Natural killer cell (primary cell): ENCODE data around the gene ING3. TPM values are rescaled to one million over a fixed set of nuclear protein-coding genes. Genes with fewer than 3 reads are reported as not detected.

ENCODE experiments used
- ATAC-seq, 3 donors: fragments of 150-1000 bp in 2 of 3; fragments of 200-7000 bp in 1 of 3; cut with Tn5 transposase; 1 replicate in 1 of 3; 2 replicates in 2 of 3; pipeline ENCODE4 v1.10.0; 2021; ENCODE audit warnings: mild to moderate bottlenecking in 2 of 3, moderate library complexity in 2 of 3
- DNase-seq, 2 donors: peaks; one replicate each; pipeline versions ENCODE4 v3.0.0 to v3.0.0-alpha.2; 2013 to 2021; ENCODE audit warnings: mixed read lengths in 1 of 2
- H3K27ac ChIP-seq: one replicate; pipeline ENCODE4 v1.5.1; 2013; ENCODE audit warnings: mild to moderate bottlenecking, low read length
- H3K27me3 ChIP-seq: one replicate; pipeline ENCODE4 v1.6.1; 2013; ENCODE audit warnings: low read length; ENCODE audit not compliant: control insufficient read depth, insufficient read depth
- H3K36me3 ChIP-seq: one replicate; pipeline ENCODE4 v1.6.1; 2013; ENCODE audit warnings: low read length; ENCODE audit not compliant: control insufficient read depth, insufficient read depth
- H3K4me1 ChIP-seq: one replicate; pipeline ENCODE4 v1.6.1; 2013; ENCODE audit warnings: low read length; ENCODE audit not compliant: control insufficient read depth, insufficient read depth
- H3K4me3 ChIP-seq: one replicate; pipeline ENCODE4 v1.5.1; 2013; ENCODE audit warnings: low read length
- H3K9me3 ChIP-seq: one replicate; pipeline ENCODE4 v1.6.1; 2013; ENCODE audit warnings: low read length; ENCODE audit not compliant: control insufficient read depth, insufficient read depth
- H3K27ac Mint-ChIP-seq, 2 donors: one replicate each; pipeline ENCODE4 v1.8.0; 2022; ENCODE audit warnings: mild to moderate bottlenecking in 2 of 2, mixed read lengths in 2 of 2, moderate library complexity in 1 of 2
- H3K27me3 Mint-ChIP-seq, 2 donors: one replicate each; pipeline ENCODE4 v1.8.0; 2022; ENCODE audit warnings: low read depth in 2 of 2, mixed read lengths in 2 of 2
- H3K36me3 Mint-ChIP-seq: one replicate; pipeline ENCODE4 v1.8.0; 2022; ENCODE audit warnings: mixed read lengths
- H3K4me1 Mint-ChIP-seq, 2 donors: one replicate each; pipeline ENCODE4 v1.8.0; 2022; ENCODE audit warnings: mixed read lengths in 2 of 2
- H3K4me3 Mint-ChIP-seq: one replicate; pipeline ENCODE4 v1.8.0; 2022; ENCODE audit warnings: mild to moderate bottlenecking, moderate library complexity, mixed read lengths
- H3K9me3 Mint-ChIP-seq, 2 donors: one replicate each; pipeline ENCODE4 v1.8.0; 2022; ENCODE audit warnings: mixed read lengths in 2 of 2
- WGBS: methylation state at CpG from one replicate; pipeline ENCODE4 v1.1.7; 2013; ENCODE audit warnings: missing lambda C conversion rate; ENCODE audit not compliant: insufficient coverage; 5-methylcytosine and 5-hydroxymethylcytosine counted together
- intact Hi-C: fragments of 100-400 bp; cut with micrococcal nuclease; formaldehyde crosslinking; loops from one replicate; pipeline ENCODE4 v1.14.2; 2022
- total RNA-seq, 4 donors: library from RNA; stranded (reverse); fragments of 120-200 nt in 1 of 4; gene quantifications; one replicate each; pipeline versions ENCODE4 v1.2.3 to v1.2.4, GENCODE V29; 2013 to 2022
- TF ChIP-seq, protein P1 (sequence below): fragments of 200-600 bp; IDR thresholded peaks from one replicate; pipeline ENCODE4 v1.8.0; 2022; ENCODE audit warnings: antibody characterized with exemption

The ING3 gene
- total RNA-seq, 3 donors from 2014 or later (not counting 1 experiment from before 2014, with no cell fraction given) = 45.7 to 56.2 (median 50.1) TPM

GRCh38 chr7:120991161-120991560, 40.6 kb downstream of the ING3 start:
- Mint-ChIP-seq H3K27ac (no peak overlapping the region), H3K36me3 (no peaks in the 10 kb centered on the region), H3K9me3 (no peaks in the 10 kb centered on the region), H3K4me3 (no peak overlapping the region), H3K27me3 (peaks cover 36 to 64% of the 10 kb centered on the region in 2 donors), H3K4me1 (peaks cover 22 to 26% of the 10 kb centered on the region in 2 donors)
- ATAC-seq (no peak), DNase-seq (no peak)
- TF ChIP-seq, protein P1, sequence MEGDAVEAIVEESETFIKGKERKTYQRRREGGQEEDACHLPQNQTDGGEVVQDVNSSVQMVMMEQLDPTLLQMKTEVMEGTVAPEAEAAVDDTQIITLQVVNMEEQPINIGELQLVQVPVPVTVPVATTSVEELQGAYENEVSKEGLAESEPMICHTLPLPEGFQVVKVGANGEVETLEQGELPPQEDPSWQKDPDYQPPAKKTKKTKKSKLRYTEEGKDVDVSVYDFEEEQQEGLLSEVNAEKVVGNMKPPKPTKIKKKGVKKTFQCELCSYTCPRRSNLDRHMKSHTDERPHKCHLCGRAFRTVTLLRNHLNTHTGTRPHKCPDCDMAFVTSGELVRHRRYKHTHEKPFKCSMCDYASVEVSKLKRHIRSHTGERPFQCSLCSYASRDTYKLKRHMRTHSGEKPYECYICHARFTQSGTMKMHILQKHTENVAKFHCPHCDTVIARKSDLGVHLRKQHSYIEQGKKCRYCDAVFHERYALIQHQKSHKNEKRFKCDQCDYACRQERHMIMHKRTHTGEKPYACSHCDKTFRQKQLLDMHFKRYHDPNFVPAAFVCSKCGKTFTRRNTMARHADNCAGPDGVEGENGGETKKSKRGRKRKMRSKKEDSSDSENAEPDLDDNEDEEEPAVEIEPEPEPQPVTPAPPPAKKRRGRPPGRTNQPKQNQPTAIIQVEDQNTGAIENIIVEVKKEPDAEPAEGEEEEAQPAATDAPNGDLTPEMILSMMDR = no peak
- no peaks in the 10 kb centered on the region for H3K36me3 ChIP-seq
- no peaks in the 10 kb centered on the region for H3K9me3 ChIP-seq
- H3K4me1 ChIP-seq = peaks cover 13% of the 10 kb centered on the region
- intact Hi-C loops = no loop called here
- H3K27ac ChIP-seq = no peak overlapping the region
- peaks cover 28% of the 10 kb centered on the region for H3K27me3 ChIP-seq
- H3K4me3 ChIP-seq = no peak overlapping the region
- no CpG with 5 or more reads among the region's 1 CpG for WGBS

DNA sequence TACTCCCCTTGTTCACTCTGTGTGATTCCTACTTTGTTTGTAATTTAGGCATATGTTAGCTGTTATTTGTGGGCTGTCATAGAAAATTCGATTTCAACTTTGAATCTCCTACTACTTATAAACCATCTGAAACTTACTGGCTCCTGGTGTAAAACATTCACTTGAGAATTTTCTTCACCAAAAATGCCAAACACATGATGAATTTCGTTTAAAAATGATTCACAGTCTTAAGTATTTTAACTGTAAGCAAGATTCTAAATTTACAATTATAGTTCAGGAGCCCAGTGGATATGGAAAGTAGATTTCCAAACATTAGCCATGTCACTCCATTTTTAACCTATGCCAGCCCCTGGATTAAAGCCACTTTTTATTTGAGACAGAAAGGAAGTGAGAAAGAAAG, 41.0 kb downstream of the ING3 start:
- Mint-ChIP-seq H3K36me3 (no peaks in the 10 kb centered on the region), H3K4me3 (no peak overlapping the region), H3K27ac (no peak overlapping the region), H3K27me3 (peaks cover 34 to 65% of the 10 kb centered on the region in 2 donors), H3K9me3 (no peaks in the 10 kb centered on the region), H3K4me1 (peaks cover 22 to 26% of the 10 kb centered on the region in 2 donors)
- ATAC-seq (no peak), DNase-seq (no peak)
- no peak overlapping the region for H3K4me3 ChIP-seq
- H3K27me3 ChIP-seq = peaks cover 28% of the 10 kb centered on the region
- no peaks in the 10 kb centered on the region for H3K9me3 ChIP-seq
- intact Hi-C loops = no loop called here
- 0% methylated on average over 1 of the region's 2 CpGs for WGBS
- no peak overlapping the region for H3K27ac ChIP-seq
- TF ChIP-seq, protein P1 = no peak
- H3K36me3 ChIP-seq = no peaks in the 10 kb centered on the region
- peaks cover 13% of the 10 kb centered on the region for H3K4me1 ChIP-seq

- Mint-ChIP-seq H3K4me3 (no peak overlapping the region), H3K36me3 (no peaks in the 10 kb centered on the region), H3K9me3 (no peaks in the 10 kb centered on the region), H3K27me3 (peaks cover 37 to 65% of the 10 kb centered on the region in 2 donors), H3K27ac (no peak overlapping the region), H3K4me1 (peaks cover 21 to 29% of the 10 kb centered on the region in 2 donors)
- Histone ChIP-seq H3K36me3 (no peaks in the 10 kb centered on the region), H3K4me3 (no peak overlapping the region), H3K9me3 (no peaks in the 10 kb centered on the region), H3K27ac (no peak overlapping the region), H3K27me3 (peaks cover 28% of the 10 kb centered on the region), H3K4me1 (peaks cover 13% of the 10 kb centered on the region)
- intact Hi-C loops = no loop called here
- TF ChIP-seq, protein P1 = no peak
- no peak for DNase-seq
- no peak for ATAC-seq
Measured at GRCh38 chr7:120992272-120992964, 41.8 kb downstream of the ING3 start.

- intact Hi-C loops = no loop called here
- H3K9me3 Mint-ChIP-seq = no peaks in the 10 kb centered on the region
- H3K27me3 Mint-ChIP-seq = peaks cover 35 to 62% of the 10 kb centered on the region in 2 donors
- DNase-seq (no peak), ATAC-seq (no peak)
- TF ChIP-seq, protein P1 = no peak
- peaks cover 28% of the 10 kb centered on the region for H3K27me3 ChIP-seq
- no peaks in the 10 kb centered on the region for H3K9me3 ChIP-seq
- peaks cover 7% of the 10 kb centered on the region for H3K4me1 ChIP-seq
- no peak overlapping the region for H3K4me3 Mint-ChIP-seq
- H3K4me1 Mint-ChIP-seq = peaks cover 14 to 23% of the 10 kb centered on the region in 2 donors
- no peak overlapping the region for H3K27ac Mint-ChIP-seq
- H3K36me3 ChIP-seq = no peaks in the 10 kb centered on the region
- H3K4me3 ChIP-seq = no peak overlapping the region
- H3K36me3 Mint-ChIP-seq = no peaks in the 10 kb centered on the region
- no peak overlapping the region for H3K27ac ChIP-seq
Measured at GRCh38 chr7:120992965-120993494, 42.5 kb downstream of the ING3 start.
